ENCODE results near the gene SF3A2.

Gene SF3A2

DNA sequence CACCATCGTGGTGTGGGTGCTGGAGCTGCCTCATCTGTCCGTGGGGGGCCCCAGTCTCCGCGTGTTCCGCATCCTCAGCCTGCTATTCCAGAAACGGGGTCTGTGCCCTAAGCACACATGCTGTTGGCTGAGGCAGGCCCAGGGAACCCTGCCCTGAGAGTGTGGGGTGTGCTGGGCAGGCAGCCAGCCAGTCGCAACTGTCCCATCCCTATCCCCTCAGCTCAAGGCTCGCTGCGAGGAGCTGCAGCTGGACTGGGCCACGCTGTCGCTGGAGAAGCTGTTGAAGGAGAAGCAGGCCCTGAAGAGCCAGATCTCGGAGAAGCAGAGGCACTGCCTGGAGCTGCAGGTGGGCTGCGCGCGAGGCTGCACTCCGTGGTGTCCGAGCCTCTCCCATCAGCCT, 22.4 kb upstream of the SF3A2 start:
- no peaks in the 10 kb centered on the region for H3K9me3 Mint-ChIP-seq
- H3K27ac Mint-ChIP-seq, result no peak overlapping the region
- peaks cover 21% of the 10 kb centered on the region for H3K4me1 Mint-ChIP-seq (ENCODE audit: low read depth)
- peaks cover 96% of the 10 kb centered on the region for H3K36me3 Mint-ChIP-seq (ENCODE audit: low read depth)
- H3K4me3 Mint-ChIP-seq, result no peak overlapping the region
- H3K27me3 Mint-ChIP-seq, result no peaks in the 10 kb centered on the region
- DNase-seq, result no peak

DNA sequence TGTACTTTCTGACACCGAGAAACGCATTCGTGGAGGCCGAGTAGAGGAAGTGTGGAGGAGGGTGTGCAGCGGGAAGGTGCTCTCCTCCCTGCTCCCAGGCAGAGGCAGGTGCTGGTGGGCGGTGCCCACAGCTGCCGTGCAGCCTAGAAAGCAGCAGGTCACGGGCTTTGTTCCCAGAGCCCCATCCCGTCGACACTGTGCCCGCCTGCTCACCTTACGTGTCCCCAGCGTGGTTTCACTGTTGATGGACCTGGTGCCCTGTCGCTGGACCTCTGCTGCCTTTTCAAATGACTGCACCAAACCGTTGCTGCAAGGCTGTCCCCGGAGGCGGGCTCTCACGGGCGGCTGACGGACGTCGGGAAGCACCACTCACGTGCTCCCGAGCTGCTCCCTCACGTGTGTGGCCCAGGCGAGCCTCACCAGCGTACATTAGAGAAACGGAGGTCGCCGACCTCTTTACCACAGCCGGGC, 21.3 kb upstream of the SF3A2 start:
- H3K9me3 Mint-ChIP-seq, result no peaks in the 10 kb centered on the region
- H3K27ac Mint-ChIP-seq, result peak overlapping the region; percentile 71
- DNase-seq, result no peak
- peaks cover 21% of the 10 kb centered on the region for H3K4me1 Mint-ChIP-seq (ENCODE audit: low read depth)
- no peak overlapping the region for H3K4me3 Mint-ChIP-seq
- H3K27me3 Mint-ChIP-seq, result no peaks in the 10 kb centered on the region
- peaks cover 97% of the 10 kb centered on the region for H3K36me3 Mint-ChIP-seq (ENCODE audit: low read depth)

DNA sequence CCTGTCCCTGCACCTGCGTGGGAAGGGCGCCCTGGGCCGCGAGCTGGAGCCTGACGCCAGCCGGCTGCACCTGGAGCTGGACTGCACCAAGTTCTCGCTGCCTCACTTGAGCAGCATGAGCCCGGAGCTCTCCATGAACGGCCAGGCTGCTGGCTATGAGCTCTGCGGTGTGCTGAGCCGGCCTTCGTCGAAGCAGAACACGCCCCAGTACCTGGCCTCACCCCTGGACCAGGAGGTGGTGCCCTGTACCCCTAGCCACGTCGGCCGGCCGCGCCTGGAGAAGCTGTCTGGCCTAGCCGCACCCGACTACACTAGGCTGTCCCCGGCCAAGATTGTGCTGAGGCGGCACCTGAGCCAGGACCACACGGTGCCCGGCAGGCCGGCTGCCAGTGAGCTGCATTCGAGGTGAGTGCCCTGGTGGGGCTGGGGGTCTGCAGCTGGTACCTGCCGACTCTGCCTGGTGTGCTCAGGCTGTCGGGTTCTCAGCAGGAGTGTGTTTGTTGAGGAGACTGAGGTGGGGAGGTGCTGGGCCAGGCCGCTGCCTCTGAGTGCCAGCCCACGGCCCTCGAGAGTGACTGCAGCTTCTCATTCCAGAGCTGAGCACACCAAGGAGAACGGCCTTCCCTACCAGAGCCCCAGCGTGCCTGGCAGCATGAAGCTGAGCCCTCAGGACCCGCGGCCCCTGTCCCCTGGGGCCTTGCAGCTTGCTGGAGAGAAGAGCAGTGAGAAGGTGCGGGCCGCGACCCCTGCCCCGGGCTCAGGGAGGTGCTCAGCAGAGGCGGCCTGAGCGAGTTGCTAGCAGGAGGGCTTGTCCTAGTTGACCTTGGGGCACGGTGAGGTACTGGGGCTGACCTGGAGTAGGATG, 20.0 kb upstream of the SF3A2 start:
- H3K4me3 Mint-ChIP-seq, result no peak overlapping the region
- peaks cover 21% of the 10 kb centered on the region for H3K4me1 Mint-ChIP-seq (ENCODE audit: low read depth)
- H3K9me3 Mint-ChIP-seq, result no peaks in the 10 kb centered on the region
- no peak for DNase-seq
- peak overlapping the region; percentile 45 for H3K27ac Mint-ChIP-seq
- peaks cover 97% of the 10 kb centered on the region for H3K36me3 Mint-ChIP-seq (ENCODE audit: low read depth)
- no peaks in the 10 kb centered on the region for H3K27me3 Mint-ChIP-seq

DNA sequence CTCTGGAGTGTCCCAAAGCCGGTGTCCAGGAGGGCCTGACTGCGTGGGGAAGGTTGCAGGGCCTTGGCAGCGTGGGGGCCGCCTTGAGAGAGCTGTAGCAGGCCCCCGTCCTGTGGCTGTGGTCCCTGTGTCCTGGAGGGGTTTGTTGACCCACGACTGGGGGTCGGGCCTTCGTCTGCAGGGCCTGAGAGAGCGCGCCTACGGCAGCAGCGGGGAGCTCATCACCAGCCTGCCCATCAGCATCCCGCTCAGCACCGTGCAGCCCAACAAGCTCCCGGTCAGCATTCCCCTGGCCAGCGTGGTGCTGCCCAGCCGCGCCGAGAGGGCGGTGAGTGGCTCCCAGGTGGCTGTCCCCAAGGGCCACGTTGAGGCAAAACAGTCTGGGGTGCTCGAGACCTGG, 19.0 kb upstream of the SF3A2 start:
- H3K27me3 Mint-ChIP-seq, result no peaks in the 10 kb centered on the region
- no peaks in the 10 kb centered on the region for H3K9me3 Mint-ChIP-seq
- peaks cover 21% of the 10 kb centered on the region for H3K4me1 Mint-ChIP-seq (ENCODE audit: low read depth)
- H3K36me3 Mint-ChIP-seq (ENCODE audit: low read depth), result peaks cover 95% of the 10 kb centered on the region
- DNase-seq, result no peak
- H3K4me3 Mint-ChIP-seq, result no peak overlapping the region
- H3K27ac Mint-ChIP-seq, result peak overlapping the region; percentile 45

DNA sequence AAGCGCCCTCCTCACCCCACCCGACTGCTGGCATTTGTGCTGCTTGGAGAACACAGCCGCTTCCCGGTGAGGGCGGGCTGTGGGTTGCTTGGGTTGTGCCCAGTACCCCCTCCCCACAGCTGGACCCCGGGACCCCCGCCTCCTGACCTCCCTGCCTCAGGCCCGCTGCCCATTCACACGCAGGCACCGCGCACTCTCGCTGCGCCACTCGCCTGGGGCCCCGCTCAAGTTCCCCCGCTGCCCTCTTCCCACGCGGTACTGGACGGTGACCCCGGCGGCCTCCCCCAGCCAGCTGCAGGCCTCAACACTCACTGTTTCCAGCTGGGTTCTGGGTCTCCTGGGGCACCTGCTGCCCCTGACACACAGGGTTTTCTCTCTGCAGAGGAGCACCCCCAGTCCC, 16.9 kb upstream of the SF3A2 start:
- no peak for DNase-seq
- Mint-ChIP-seq H3K27me3 (no peaks in the 10 kb centered on the region), H3K36me3 (ENCODE audit: low read depth) (peaks cover 92% of the 10 kb centered on the region), H3K4me1 (ENCODE audit: low read depth) (peaks cover 18% of the 10 kb centered on the region), H3K9me3 (no peaks in the 10 kb centered on the region), H3K27ac (no peak overlapping the region), H3K4me3 (no peak overlapping the region)

DNA sequence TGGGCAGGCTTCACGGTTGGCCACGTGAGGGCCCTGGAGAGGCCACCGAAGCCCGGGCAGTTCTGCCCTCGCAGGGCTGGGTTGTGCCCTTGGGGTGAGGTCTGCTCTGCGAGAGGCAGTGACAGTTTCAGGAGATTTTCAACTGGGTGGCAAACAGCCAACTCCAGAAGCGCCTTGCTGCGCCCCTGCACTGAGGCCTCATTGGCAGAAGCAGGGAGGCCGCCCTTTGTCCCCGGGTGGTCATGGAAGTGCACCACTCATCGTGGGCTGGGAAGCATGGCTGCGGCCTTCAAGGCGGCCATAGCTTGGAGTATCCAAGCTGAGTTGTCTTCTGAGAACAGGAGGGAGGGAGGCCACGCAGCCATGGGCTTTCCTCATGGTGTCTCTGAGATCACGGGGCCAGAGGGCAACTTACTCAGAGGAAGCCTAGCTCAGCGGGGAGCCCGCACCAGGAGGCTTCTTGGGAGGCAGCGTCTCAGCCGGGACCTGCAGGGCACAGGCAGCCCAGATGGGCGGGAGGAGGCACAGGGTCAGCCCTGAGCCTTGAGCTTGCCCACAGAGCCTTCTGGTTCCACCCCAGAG, 15.3 kb upstream of the SF3A2 start:
- Mint-ChIP-seq H3K4me3 (no peak overlapping the region), H3K27ac (peak overlapping the region; percentile 68), H3K36me3 (ENCODE audit: low read depth) (peaks cover 91% of the 10 kb centered on the region), H3K4me1 (ENCODE audit: low read depth) (peaks cover 5% of the 10 kb centered on the region), H3K9me3 (no peaks in the 10 kb centered on the region), H3K27me3 (no peaks in the 10 kb centered on the region)
- DNase-seq, result no peak

DNA sequence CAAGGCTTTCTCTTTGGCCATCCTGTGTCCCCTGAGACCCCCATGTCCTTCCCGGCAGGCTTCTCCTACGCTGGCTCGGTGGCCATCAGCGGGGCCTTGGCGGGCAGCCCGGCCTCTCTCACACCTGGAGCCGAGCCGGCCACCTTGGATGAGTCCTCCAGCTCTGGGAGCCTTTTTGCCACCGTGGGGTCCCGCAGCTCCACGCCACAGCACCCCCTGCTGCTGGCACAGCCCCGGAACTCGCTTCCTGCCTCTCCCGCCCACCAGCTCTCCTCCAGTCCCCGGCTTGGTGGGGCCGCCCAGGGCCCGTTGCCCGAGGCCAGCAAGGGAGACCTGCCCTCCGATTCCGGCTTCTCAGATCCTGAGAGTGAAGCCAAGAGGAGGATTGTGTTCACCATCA, 14.7 kb upstream of the SF3A2 start:
- Mint-ChIP-seq H3K9me3 (no peaks in the 10 kb centered on the region), H3K4me1 (ENCODE audit: low read depth) (peaks cover 5% of the 10 kb centered on the region), H3K27me3 (no peaks in the 10 kb centered on the region), H3K27ac (no peak overlapping the region), H3K36me3 (ENCODE audit: low read depth) (peaks cover 87% of the 10 kb centered on the region), H3K4me3 (no peak overlapping the region)
- no peak for DNase-seq

DNA sequence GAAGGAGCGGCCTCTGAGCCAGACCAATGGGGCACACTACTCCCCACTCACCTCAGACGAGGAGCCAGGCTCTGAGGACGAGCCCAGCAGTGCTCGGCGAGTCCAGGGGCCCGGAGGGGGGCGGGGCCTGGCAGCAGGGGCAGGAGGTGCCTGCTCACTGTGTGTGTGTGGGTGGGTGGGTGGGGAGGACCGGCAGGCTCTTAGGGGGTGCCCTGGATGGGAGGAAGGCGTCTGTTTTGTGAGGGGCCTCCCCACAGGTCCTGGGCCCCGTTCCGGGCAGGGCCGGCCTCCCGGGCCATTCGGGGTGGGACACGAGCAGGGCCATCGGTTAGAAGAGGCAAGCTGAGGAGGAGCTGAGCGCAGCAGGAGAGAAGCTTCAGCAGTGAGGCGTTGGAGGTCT, 13.2 kb upstream of the SF3A2 start:
- Mint-ChIP-seq H3K4me1 (ENCODE audit: low read depth) (peaks cover 5% of the 10 kb centered on the region), H3K9me3 (no peaks in the 10 kb centered on the region), H3K36me3 (ENCODE audit: low read depth) (peaks cover 84% of the 10 kb centered on the region), H3K27ac (no peak overlapping the region), H3K27me3 (no peaks in the 10 kb centered on the region), H3K4me3 (no peak overlapping the region)
- no peak for DNase-seq

DNA sequence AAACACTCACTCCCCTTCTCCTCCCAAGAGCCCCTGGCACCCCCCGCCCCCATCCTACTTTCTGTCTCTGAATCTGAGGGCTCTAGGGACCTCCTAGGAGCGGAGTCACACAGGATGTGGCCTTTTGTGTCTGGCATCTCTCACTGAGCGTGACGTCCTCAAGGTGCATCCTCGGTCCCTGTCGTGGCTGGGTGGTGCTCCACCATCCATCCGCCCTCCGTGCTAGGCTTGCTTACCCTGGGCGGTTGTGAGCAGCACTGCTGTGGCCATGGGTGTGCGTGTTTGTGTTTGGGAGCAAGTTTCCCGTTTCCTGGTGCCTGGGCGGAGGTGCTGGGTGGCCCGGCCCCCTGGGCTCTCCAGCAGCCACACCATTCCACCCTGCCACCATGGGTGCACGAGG, 12.7 kb upstream of the SF3A2 start:
- DNase-seq, result no peak
- Mint-ChIP-seq H3K27ac (peak overlapping the region; percentile 78), H3K36me3 (ENCODE audit: low read depth) (peaks cover 83% of the 10 kb centered on the region), H3K9me3 (no peaks in the 10 kb centered on the region), H3K4me1 (ENCODE audit: low read depth) (peaks cover 5% of the 10 kb centered on the region), H3K27me3 (no peaks in the 10 kb centered on the region), H3K4me3 (no peak overlapping the region)

DNA sequence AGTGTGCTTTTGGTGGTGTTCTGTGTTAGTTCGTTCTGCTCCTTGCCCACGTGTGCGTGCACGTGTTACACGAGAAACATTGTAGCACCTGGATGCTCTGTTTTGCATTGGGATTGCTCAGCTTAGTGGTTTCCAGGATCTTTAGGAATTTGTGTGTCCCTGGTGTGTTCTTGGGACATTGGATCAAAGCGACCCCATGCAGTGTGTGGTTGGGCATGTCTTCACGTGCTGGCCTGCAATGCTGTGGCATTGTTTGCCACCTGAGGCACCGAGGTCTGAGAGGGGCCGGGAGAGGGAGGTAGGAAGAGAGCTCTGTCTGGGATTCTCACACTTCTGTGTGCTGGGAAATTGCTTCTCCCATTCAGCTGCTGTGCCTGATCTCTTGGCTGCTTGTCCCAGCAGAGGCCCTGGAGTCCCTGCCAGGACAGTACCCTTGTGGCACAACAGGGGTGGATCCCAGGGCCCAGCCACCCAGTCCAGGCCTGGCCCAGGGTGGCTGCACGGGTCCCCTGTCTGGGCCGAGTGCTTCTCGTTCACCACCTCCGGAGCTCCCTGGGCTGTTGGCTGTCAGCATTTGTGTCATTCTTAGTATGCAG, 11.8 kb upstream of the SF3A2 start:
- Mint-ChIP-seq H3K27me3 (no peaks in the 10 kb centered on the region), H3K27ac (peak overlapping the region; percentile 78), H3K4me1 (ENCODE audit: low read depth) (peaks cover 5% of the 10 kb centered on the region), H3K36me3 (ENCODE audit: low read depth) (peaks cover 81% of the 10 kb centered on the region), H3K9me3 (no peaks in the 10 kb centered on the region), H3K4me3 (no peak overlapping the region)
- no peak for DNase-seq

DNA sequence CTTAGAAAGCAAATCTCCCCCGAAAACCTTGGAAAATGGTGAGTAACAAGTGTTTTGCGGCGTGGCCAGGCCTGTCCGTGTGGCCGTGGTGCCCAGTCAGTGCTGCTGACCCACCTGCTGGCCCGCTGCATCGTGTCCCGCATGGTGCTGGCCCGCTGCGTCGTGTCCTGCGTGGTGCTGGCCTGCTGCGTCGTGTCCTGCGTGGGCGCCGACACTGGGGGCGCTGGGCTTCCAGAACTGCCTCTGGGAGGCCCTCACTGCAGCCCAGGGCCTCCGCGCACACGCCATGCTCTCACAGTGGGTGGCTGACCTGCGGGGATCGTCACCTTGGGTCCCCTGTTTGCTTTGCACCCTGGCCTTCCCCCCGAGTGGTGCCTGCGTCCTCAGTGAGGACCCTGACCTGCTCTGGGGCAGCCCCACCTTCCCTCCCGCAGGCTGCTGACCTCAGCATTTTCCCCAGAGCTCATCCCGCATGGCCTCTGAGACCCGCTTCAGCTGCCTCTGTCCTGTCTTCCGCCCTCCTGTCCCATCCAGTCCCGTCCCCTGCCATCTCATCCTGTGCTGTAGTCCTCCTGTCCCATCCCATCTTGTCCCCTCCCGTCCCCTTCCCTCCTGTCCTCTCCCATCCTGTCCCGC, 11.1 kb upstream of the SF3A2 start:
- peaks cover 5% of the 10 kb centered on the region for H3K4me1 Mint-ChIP-seq (ENCODE audit: low read depth)
- DNase-seq, result no peak
- H3K9me3 Mint-ChIP-seq, result no peaks in the 10 kb centered on the region
- H3K27ac Mint-ChIP-seq, result peak overlapping the region; percentile 61
- no peaks in the 10 kb centered on the region for H3K27me3 Mint-ChIP-seq
- H3K4me3 Mint-ChIP-seq, result no peak overlapping the region
- peaks cover 81% of the 10 kb centered on the region for H3K36me3 Mint-ChIP-seq (ENCODE audit: low read depth)

DNA sequence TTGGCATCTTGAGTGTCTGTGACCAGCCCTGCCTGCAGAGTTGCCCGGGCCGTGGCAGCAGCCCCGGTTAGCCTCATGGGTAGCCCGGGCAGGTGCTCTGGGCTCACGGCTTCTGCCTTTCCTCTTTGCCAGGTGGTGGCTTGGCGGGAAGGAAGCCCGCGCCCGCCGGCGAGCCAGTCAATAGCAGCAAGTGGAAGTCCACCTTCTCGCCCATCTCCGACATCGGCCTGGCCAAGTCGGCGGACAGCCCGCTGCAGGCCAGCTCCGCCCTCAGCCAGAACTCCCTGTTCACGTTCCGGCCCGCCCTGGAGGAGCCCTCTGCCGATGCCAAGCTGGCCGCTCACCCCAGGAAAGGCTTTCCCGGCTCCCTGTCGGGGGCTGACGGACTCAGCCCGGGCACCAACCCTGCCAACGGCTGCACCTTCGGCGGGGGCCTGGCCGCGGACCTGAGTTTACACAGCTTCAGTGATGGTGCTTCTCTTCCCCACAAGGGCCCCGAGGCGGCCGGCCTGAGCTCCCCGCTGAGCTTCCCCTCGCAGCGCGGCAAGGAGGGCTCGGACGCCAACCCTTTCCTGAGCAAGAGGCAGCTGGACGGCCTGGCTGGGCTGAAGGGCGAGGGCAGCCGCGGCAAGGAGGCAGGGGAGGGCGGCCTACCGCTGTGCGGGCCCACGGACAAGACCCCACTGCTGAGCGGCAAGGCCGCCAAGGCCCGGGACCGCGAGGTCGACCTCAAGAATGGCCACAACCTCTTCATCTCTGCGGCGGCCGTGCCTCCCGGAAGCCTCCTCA, 10.4 kb upstream of the SF3A2 start:
- Mint-ChIP-seq H3K9me3 (no peaks in the 10 kb centered on the region), H3K4me3 (no peak overlapping the region), H3K36me3 (ENCODE audit: low read depth) (peaks cover 81% of the 10 kb centered on the region), H3K27me3 (no peaks in the 10 kb centered on the region), H3K4me1 (ENCODE audit: low read depth) (peaks cover 5% of the 10 kb centered on the region), H3K27ac (peak overlapping the region; percentile 61)
- no peak for DNase-seq

DNA sequence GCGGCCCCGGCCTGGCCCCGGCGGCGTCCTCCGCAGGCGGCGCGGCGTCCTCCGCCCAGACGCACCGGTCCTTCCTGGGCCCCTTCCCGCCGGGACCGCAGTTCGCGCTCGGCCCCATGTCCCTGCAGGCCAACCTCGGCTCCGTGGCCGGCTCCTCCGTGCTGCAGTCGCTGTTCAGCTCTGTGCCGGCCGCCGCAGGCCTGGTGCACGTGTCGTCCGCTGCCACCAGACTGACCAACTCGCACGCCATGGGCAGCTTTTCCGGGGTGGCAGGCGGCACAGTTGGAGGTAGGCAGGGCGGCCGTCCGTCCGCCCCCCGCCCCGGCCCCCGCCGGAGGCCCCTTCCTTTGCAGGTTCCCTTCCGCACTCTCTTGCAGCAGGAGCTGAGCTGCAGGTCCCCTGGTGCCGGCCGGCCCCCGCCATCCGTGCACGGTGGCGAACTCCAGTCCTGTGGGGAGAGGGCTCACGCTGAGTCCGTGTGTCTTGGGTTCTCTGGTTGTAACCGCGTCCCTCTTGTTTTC, 9.7 kb upstream of the SF3A2 start:
- Mint-ChIP-seq H3K4me3 (no peak overlapping the region), H3K4me1 (ENCODE audit: low read depth) (peaks cover 5% of the 10 kb centered on the region), H3K9me3 (no peaks in the 10 kb centered on the region), H3K27ac (peak overlapping the region; percentile 29), H3K27me3 (no peaks in the 10 kb centered on the region), H3K36me3 (ENCODE audit: low read depth) (peaks cover 82% of the 10 kb centered on the region)
- no peak for DNase-seq
